A172 (cell line): ENCODE data around the gene HIVEP1. TPM values are rescaled to one million over a fixed set of nuclear protein-coding genes. Genes with fewer than 3 reads are reported as not detected.
"Not testable (repeated sequence)": the region's sequence is repeated elsewhere in the genome, so short reads cannot be mapped to it uniquely, and the experiment has no call there.

Source experiments
- DNase-seq: peaks from one replicate; pipeline ENCODE4 v3.0.0-alpha.2; 2015; ENCODE audit warnings: low spot score
- total RNA-seq: library from RNA; depleted of rRNA; stranded (reverse); fragments of >200 nt; shearing (Covaris generic); gene quantifications from 2 replicates; pipeline ENCODE4 v1.2.3, GENCODE V29; 2014

HIVEP1 gene
- total RNA-seq, 1 experiment from 2014 or later: 32.2 TPM

DNA sequence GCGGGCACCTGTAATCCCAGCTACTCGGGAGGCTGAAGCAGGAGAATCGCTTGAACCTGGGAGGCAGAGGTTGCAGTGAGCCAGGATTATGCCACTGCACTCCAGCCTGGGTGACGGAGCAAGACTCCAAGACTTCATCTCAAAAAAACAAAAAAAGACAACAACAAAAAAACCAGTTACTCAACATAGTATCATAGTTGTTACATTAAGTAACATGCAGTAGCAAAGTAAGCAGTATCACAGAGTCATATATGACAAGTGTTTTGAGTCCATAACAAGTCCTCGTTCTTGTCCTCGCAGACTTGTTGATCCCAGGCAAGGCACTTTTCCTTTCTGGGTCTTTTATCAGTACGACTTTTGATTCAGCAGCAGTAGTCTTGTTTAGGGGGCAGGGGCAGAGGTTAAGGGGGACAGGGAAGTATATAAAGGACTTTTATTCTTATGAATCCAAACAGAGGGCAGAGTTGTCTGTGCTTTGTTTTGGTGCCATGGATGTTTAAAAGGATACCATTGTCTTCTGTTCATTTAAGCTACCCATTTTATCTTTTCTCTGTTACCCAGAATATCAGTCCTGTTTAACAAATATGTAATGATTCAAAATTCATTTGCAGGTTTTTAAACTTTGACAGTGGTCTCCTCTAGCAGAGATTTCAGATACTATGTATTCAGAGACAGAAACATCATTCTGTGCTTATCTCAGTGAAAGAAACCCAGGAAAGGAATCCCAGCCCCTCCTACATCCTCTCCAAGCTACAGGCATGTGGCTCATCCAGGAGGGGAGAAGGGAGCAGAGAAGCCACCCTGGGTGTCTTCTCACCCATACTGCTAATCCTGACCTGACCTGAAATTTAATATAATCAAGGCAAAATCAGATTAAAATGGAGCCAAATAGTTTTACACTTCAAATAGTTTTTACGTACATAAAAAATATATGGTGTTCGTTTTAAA lies 140.2 kb downstream of the HIVEP1 start:
- no peak for DNase-seq

DNA sequence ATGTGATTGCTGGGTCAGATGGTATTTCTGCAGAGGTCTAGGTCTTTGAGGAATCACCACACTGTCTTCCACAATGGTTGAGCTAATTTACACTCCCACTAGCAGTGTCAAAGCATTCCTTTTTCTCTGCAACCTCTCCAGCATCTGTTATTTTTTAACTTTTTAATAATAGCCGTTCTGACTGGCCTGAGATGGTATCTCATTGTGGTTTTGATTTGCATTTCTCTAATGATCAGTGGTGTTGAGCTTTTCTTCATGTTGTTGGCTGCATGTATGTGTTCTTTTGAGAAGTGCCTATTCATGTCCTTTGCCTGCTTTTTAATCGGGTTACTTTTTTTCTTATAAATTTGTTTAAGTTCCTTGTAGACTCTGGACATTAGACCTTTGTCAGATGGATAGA lies 143.7 kb downstream of the HIVEP1 start:
- not testable (repeated sequence) for DNase-seq

DNA sequence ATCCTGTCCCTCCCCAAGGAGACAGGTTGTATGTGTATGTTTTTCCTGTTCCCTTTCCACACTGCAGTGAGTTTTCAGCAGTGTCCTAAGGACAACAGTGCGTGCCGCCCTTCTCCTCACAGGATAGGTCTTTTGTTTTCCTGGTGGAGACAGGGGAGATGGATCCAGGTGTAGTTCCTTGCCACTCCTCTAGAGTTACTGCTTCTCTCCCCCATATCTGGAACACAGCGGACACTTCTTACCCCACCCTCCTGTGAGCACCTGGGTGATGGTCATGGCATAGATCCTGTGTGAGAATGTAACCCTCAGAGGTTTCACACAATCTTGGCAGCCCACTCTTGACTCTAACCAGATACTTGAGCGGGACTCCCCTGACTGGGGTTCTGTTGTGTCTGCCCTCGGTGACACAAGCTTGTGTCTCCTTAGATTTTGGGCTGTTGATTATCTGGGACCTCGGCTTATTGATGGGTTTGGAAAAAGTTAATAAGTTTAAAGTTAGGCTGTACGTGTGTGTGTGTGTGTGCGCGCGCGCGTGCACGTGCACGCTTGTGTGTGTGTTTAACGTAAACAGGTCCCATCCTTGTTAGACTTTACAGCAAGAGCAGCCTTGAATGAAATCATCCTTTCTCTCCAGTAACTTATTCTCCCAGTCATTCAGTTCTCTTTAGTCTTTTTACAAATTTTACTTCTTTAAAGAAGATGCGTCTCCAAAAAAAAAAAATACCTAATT lies 146.7 kb downstream of the HIVEP1 start:
- DNase-seq: no peak

DNA sequence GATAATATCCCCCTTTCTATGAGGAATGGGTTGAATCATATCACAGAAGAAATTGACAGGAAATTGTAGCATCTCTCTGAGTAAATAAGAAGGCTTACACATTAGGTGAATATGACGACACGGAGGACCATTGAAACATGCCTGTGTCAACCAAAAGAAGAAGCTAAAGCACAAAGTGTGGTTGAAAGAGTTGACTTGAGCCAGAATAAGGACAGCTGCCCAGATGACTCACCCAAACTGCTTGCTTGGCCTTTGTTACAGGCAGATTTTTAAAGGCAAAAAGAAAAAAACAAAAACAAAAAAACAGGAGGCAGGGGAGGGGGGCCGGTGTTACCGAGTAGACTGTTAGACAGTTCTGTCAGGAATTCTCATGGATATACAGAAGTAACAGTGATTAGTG lies 148.2 kb downstream of the HIVEP1 start:
- DNase-seq: no peak

DNA sequence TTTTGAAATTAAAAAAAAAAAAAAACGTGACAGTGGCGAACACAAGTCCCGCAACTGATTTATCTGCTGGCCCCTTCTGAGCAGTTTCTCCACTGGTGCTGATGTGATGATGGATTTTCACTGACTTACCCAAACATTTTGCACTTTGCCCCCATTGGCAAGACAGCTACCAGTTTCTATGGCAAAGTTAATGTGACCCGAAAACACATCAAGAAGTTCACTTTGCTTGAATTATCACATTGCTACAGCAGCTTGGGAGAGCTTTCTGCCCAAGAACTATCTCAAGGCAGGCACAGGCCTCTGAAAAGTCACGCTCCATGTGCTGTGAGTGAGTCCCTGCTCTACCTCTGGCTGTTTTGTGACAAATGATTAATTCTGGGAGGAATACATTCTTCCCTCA lies 150.1 kb downstream of the HIVEP1 start:
- DNase-seq: no peak

DNA sequence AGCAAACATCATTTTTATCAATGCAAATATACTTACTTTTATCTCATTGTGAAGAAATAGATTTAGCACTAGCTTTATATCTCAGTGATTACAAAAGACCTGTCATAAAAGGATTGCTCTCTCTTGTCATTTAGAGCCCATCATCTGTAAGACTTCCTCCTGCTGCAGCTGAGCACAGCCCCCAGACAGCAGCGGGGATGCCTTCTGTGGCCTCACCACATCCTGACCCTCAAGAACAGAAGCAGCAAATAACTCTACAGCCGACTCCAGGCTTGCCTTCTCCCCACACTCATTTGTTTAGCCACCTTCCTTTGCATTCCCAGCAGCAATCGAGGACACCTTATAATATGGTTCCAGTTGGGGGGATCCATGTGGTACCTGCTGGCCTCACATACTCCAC lies 151.0 kb downstream of the HIVEP1 start:
- no peak for DNase-seq

DNA sequence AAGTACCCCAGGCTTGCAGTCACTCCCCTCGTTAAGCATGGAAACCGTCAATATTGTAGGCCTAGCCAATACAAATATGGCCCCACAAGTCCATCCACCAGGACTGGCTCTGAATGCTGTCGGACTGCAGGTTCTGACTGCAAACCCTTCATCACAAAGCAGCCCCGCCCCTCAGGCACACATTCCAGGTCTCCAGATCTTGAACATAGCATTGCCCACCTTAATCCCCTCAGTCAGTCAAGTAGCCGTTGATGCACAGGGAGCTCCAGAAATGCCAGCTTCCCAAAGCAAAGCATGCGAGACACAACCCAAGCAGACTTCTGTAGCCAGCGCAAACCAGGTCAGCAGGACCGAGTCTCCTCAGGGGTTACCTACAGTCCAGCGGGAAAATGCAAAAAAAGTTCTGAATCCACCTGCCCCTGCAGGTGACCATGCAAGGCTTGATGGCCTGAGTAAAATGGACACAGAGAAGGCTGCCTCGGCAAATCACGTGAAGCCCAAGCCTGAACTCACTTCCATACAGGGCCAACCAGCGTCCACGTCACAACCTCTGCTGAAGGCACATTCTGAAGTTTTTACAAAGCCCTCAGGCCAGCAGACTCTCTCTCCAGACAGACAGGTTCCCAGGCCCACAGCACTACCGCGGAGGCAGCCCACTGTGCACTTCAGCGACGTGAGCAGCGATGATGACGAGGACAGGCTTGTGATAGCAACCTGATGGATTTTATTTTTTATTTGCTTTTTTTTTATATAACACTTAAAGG lies 151.8 kb downstream of the HIVEP1 start:
- no peak for DNase-seq

DNA sequence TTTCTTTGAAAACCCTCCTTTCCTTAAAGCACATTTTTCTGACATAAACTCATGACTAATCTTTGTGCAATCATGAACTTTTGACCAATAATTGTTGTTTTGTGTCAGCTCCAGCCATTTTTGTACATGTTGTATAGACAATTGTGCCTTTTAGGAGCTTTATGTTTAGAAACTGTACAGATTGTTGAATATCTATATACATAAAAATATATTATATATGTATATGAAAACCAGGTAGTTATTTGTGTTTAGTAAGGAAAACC lies 152.3 kb downstream of the HIVEP1 start:
- DNase-seq: no peak

DNA sequence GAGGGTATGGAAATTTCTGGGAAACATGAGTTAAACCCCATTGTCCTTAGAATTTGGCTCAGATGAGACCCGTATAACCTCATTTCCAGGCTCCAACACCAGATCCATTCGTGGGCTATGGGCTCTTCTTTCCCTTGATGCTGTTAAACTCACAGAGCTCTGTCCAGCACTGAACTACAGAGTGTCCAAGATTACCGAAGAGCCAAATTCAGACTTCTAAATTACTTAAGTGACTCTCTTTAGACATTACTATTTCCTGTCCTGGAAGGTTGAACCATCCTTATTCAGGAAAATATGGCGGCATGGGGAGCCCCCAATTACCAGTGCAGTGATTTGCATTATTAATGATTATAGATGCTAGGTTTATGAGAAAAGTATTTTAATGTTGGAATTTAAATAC lies 153.2 kb downstream of the HIVEP1 start:
- no peak for DNase-seq

DNA sequence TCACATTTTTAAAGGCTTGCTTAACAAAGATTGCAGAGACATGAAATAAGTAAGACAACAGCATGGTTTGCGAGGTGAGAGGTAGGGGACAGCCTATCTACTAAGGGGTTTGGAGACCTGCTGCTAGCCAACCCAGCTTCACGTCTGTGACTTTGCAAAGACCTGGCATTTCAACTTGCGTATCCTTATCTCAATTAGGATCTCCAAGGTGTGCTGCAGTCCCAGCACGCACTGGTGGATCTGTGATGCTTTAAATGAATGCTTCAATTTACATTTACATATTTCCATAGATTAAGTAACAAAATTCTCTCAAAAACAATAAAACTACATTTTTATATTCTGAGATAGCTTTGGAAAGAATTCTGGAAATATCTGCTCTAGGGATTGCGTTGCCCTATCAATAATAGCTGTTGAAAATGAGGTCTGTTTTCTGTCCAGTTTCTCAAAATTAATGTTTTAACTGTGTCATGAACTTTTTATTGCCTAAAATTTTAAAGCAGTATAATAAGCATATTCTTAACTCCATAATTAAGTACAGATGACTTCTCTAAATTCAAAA lies 153.7 kb downstream of the HIVEP1 start:
- no peak for DNase-seq

DNA sequence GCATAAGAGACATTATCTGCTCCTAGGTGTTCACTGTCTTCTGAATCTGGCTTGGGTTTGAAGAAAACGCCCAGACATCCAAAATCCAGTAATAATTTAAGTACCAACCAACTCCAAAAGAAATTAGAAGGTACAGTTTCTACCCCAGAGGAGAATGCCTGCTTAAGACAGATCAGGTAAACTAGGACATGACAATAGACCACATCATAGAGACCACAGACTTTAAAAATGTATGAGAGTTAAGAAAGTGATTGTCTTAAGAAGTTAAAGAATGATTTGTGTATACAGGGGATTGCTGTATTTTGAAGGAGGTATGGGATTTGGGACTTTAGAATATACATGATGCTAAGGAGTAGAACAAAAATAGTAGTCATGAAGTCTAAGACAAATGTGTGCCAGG lies 157.3 kb downstream of the HIVEP1 start:
- DNase-seq: no peak

DNA sequence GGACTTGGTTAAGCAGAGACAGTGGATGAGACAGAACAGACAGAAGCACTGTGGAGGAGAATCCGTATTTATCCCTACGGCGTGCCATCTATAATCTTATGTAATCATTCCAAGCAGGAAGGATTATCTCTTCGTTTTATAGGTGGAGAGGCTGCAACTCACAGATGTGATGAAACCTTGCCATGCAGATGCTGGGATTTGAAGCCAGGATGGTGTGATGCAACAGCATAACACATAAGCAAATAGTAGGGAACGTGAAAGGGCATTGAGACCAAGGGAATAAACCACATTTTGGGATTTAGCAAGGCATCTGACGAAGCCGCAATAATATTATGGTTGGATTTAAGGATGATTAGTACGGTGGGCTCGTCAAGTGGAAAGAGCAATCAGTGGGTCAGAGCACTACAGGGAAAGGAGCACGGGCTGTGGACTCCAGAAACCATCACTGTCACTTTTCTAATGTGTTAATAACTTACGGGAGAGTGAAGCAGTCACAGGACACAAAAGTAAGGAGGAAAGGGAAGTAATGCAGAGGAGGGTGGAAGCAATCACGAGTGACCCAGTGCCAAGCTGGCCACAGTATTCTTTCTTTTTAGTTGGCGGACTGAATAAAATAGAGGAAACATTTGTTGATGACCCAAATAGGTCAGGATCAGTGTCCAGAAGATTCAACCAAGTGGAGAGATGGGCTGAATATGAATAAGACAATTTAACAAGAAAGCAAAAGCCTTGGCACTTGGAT lies 158.4 kb downstream of the HIVEP1 start:
- DNase-seq: no peak

DNA sequence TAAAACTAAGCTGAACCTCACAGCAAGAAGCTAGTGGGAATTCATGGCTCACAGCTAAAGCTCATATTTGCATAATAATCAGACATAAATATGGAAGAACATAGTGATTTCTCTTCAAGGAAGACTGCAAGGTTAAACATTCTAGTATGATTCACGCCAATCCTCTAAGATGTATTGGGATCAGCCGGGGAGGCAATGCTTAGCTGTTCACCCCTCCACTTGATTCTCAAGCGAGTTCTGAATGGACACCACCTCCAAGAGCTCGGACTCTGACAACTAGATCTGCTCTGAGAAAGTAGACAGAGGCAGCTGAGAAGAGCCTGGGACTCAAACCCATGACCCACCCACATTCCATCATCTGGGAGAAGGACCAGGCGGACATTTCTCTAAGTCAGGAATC lies 159.6 kb downstream of the HIVEP1 start:
- DNase-seq: no peak

DNA sequence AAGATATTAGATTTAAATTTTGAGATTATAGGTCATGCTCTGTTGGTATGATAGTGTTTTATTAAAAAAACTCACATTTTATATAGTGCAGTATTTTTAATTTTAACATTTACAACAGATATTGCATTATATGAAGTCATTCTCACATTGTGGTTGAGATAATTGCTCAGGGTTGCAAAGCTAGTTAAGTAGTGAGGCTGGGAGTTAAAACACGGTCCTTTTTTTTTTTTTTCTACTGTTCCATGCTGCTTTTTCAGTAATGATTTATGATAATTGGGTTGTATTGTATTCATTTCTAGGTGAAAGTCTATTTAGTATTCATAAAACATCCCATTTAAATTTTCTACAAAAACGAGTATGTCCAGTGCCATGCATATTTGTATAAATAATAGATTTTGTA lies 160.5 kb downstream of the HIVEP1 start:
- no peak for DNase-seq

DNA sequence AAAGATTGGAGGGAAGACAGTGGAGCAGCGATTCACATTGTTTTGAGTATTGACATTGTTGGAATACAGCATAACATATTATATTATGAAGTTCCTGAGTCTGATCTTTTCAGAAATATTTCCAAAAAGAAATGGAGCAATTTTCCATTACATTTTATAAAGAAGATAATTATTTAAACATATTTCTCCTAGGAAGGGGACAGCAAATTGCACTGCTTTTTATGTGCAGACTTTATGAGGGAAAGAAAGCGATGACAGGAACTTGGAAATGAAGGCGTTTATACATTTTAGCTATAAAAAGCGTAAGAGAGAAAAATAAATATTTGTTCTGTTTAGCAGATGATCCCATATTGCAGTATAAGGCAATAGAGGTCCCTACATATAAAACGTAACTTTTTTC lies 161.1 kb downstream of the HIVEP1 start:
- no peak for DNase-seq

DNA sequence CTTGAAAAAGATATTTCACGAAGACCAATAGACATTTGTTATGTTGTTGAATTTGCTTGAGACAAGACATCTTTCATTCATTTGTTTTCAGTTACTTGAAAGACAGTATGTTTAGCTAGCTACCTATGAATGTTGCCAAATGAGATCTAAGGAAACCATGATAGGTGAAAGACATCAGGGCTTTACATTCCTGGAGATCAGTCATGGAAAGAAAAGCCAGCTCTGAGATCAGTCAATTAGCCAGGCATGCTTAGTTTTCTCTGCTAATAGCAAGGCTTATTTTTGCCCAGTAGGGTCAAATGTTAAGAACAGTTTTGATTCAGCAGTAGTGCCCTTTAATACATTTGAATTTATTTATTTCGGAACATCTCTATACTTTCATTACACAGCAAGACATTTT lies 161.5 kb downstream of the HIVEP1 start:
- no peak for DNase-seq

DNA sequence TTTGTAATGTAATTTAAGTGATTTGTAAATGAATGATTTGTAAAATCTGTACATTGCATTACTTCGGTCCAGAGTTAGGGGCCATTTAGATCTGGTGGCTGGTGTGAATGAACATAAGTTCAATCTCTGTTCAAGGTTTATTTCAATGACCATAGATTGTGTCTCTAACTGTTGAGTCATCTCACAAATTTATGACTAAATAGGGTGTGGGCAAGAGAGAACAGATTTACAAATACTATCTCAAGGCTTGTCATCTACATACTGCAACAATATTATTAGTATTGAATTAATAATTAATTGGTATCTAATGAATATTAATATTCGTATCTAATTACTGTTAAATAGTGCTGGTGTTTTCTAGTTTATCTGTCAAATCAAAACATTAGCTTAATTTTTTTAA lies 162.8 kb downstream of the HIVEP1 start:
- no peak for DNase-seq

DNA sequence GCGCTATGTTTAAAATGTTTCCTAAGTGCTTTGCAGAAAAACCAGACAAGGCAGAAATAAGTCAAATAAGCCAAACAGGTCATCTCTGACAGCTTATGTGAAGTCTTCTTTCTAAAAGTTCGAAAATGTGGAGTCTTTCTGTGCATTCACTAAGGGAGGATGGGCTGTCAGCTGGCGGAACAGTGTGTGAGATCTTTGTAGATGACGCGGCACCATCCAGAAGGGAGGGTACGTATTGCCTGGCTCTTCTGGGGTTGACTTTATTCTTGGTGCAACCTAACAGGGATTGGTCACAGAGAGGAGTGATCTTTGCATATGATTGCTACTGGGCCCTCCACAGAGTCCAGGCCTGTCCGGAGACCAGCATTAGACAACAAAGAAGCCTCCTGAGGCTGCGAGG lies 163.5 kb downstream of the HIVEP1 start:
- no peak for DNase-seq

DNA sequence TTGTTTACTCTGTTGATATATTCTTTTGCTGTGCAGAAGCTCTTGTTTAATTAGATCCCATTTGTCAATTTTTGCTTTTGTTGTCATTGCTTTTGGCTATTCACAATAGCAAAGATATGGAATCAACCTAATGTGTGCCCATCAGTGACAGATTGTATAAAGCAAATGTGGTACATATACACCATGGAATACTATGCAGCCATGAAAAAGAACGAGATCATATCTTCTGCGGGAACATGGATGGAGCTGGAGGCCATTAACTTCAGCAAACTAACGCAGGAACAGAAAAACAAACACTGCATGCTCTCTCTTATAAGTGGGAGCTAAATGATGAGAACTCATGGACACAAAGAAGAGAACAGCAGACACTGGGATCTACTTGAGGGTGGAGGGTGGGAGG lies 164.7 kb downstream of the HIVEP1 start:
- DNase-seq: not testable (repeated sequence)

DNA sequence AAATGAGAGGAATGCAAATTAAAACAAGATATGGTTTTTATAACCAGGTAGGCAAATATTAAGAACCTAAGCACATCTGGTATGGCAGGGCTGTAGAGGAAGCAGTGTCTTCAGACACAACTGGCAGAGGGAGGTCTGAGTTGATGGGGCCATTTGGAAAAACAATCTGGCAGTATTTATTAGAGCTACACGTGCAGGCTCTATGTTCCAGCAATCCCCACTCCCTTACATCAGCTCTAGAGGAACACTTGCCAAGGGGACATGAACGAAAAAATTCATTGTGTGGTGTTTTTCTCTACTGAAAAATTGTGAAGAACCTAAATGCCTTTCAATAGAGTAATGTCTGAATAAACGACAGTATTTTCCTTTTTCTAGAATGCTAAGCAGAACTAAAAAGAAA lies 166.4 kb downstream of the HIVEP1 start:
- DNase-seq: no peak

DNA sequence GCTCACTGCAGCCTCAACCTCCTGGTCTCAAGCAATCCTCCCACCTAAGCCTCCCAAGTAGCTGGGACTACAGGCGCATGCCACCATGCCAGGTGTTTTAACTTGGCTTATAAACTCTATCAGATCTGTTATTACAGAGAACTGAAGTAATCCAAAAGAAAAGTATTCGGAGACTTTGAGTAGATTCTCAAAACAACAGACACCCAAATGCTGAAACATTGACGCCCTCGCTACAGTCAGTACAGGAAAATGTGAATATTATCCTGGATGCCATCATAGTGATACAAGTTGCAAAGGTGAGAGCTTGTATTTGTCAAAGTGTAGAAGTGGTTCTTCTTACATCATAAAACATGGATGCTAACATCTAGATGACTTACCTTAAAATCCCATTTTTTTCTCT lies 169.4 kb downstream of the HIVEP1 start:
- no peak for DNase-seq

DNA sequence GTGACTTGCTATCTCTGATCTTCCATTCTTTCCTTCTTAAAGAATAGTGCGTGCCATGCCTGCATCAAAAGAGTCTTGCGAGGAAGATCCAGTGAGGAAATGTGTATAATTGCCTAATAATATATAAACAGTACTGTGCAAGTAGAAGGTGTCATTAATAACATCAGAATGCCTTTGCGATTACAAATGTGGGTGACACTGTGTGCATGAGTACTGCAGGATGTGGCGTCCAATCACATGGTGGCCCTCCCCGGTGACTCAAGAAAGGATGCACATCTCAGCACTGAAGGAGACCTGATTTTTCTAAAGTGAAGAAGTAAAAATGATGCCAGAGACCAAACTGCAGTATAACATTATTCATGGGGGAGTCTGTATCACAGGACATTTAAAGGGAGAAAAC lies 170.6 kb downstream of the HIVEP1 start:
- DNase-seq: peak; percentile 71
